GM13976 (cell line): Measurements from ENCODE around the gene LIMS1.

Source experiments
- DNase-seq: peaks from one replicate; pipeline ENCODE4 v3.0.0; 2012; ENCODE audit warnings: low spot score
- CTCF ChIP-seq: IDR thresholded peaks from 2 replicates; pipeline ENCODE4 v1.5.1; 2012; ENCODE audit warnings: borderline replicate concordance, mild to moderate bottlenecking; ENCODE audit not compliant: insufficient read depth; ENCODE audit errors: extremely low read depth, missing control alignments, control extremely low read depth
- in situ Hi-C: fragments of 300-500 bp; cut with MboI; formaldehyde crosslinking; loops from one replicate; pipeline ENCODE4 v1.12.0; 2022; ENCODE audit warnings: low sequenced_read_pairs, mixed read lengths, inconsistent platforms; ENCODE audit not compliant: unreplicated experiment

The LIMS1 gene

GRCh38 chr2:108531674-108532055 is 2.6 kb upstream of the LIMS1 start:
- in situ Hi-C loops: no loop called here
- TF ChIP-seq CTCF: no peak
- DNase-seq: no peak

- in situ Hi-C loops: no loop called here
- no peak for TF ChIP-seq CTCF
- DNase-seq: no peak
These were observed 500 bp downstream of the LIMS1 start for GRCh38 chr2:108534584-108535356.

GRCh38 chr2:108535357-108535631 is 1.0 kb downstream of the LIMS1 start:
- no peak for DNase-seq
- in situ Hi-C loops: no loop called here
- TF ChIP-seq CTCF: no peak

- no peak for TF ChIP-seq CTCF
- DNase-seq: no peak
- in situ Hi-C loops: no loop called here
These were observed 2.0 kb downstream of the LIMS1 start for GRCh38 chr2:108536133-108536780.

GRCh38 chr2:108536911-108537310 is 2.6 kb downstream of the LIMS1 start:
- no peak for DNase-seq
- in situ Hi-C loops: no loop called here
- no peak for TF ChIP-seq CTCF

GRCh38 chr2:108538000-108538625 is 3.8 kb downstream of the LIMS1 start:
- in situ Hi-C loops: no loop called here
- no peak for TF ChIP-seq CTCF
- no peak for DNase-seq
